HuH-7.5 (cell line): ENCODE results near the gene MAN2B2.
A peak's percentile ranks its signal among the peaks of the same experiment; 100 is the strongest.
"Not testable (repeated sequence)": the region's sequence is repeated elsewhere in the genome, so short reads cannot be mapped to it uniquely, and the experiment has no call there.

ENCODE experiments used
- DNase-seq: peaks from one replicate; pipeline ENCODE4 v3.0.0; 2011; ENCODE audit warnings: low spot score

The MAN2B2 gene

DNA sequence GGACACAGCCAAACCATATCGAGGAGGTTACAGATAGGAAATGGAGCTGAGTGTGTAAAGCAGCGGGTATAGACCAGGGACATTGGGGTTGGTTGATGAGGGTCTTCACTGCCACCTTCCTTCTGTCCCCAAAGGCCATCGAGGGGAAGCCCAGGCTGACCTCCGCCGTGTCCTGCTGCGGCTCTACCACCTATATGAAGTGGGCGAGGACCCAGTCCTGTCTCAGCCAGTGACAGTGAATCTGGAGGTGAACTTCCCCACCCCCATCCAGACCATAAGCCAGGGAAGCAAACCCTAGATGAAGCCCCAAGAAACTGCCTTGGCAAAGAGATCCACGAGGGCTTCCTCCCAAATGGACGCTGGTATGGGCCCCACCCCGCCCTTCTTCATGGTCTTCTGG, 42.3 kb downstream of the MAN2B2 start:
- no peak for DNase-seq

DNA sequence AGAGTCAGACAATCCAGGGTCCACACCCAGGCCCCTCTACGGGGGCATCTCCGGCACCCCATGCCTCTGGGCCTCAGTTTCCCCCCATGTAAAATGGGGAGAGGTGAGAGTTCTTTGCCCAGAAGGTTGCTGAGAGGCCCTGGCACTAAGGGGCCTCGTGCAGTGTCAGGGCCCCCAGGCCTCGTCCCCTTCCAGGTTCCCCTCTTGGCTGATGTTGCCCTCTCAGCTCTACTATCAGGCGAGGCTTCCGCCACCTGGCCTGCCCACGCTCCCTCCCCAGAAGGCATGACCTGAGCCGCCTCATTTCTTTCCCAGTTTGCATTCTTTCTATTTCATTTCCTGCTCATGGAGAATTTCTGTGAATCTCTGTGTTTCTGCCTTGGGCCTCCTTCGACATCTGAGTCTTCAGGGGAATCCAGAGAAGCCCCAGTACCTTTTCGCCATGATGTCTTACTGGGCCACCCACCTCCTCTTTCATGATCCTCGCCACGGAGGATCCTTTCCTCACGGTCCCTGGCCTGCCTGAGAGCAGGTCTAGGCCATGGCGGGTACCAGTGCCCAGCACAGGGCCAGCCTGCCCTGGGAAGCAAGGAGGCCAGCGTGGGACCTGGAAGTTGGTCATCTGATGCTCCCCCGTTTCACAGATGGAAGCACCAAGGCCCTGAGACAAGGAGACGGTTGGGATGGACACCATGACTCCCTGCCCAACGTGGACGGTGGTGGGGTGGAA, 43.6 kb downstream of the MAN2B2 start:
- DNase-seq = no peak

DNA sequence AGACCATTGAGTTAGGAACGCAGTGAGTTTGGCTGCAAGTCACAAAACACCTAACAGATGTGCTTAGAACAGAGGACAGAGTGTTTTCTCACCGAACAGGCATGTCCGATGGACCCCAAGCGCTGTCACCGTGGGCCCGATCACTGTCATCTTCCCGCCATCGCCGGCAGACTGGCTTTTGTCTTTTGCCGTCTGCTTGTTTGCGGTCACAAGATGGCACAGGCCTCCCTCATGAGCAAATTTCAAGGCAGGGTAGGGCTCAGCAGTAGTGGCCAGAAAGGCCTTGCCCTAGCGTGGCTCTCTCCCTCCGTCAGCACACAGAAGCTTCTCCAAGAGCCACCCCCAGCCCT, 44.1 kb downstream of the MAN2B2 start:
- no peak for DNase-seq

DNA sequence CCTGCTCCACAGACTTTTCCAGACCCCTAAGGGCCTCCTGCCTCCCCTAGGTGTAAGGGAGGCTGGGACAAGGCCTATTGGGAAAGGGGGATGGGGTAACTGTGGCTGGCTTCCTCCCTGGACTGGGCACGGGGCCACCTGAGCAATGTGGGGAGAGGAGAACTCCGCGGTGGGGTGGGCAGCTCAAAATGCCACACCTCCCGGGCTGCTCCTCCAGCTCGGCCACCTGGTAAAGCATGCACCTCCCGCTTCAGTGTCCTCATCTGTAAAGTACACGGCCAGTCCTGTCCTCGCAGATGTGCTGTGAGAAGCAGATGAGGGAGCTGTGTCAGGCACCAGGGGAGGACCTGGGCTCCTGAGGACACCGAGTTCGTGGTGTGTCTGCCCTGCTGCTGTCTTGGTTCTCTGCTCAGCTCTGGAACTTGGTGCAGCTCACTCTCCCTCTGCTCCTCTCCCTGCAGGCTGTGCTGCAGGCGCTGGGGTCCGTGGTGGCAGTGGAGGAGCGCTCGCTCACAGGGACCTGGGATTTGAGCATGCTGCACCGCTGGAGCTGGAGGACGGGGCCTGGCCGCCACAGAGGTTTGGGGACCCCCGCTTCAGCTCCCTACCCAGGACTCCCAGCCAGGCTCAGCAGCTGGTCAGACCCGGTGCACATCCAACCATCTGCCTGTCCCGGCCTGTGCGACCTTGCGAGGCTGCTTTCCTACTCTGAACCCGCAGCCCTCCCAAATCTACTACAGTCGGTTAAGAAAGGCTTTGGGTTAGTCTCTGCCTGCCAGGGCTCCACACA, 44.7 kb downstream of the MAN2B2 start:
- no peak for DNase-seq

DNA sequence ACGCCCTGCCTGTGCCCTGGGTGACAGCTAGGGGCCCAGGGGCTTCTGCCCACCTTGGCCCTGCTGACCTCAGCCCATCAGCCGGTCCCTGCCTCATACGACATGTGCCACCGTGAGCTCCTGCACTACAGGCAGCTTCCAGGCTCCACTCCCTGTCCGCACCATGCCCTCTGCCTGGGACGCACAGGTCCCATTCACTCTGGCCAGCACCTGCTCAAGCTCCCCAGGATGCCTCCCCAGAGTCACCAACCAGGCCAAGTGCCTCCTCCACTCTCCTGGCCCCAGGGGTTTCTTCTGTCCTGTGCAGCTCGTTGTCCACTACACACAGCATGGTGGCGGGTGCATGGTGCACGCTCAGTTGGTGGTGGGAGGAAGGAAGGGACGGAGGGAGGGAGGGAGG, 45.3 kb downstream of the MAN2B2 start:
- no peak for DNase-seq

DNA sequence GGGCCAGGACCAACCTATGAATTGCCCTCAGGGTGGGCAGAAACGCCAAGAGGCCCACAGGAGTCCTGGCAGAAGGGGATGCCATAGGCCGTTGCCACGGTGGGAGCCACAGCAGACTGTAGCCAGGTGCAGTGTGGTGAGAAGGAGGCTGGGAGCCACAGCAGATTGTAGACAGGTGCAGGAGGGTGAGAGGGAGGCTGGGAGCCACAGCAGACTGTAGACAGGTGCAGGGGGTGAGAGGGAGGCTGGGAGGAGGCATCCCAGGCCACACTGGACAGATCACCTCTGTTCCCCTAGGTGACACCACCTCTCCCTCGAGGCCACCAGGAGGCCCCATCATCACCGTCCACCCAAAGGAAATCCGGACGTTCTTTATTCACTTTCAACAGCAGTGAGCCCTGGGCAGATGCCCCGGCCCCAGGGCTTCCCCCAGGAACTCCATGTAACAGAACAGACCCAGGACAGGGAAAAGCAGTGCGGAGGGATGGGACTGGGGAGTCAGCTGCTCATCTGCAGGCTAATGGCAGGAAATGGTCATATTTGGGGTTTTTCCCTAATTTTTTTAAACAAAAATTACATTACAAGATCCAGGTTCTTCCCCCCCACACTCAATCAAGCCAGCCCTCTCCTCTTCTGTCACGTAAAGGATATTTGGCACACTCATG, 46.0 kb downstream of the MAN2B2 start:
- DNase-seq = no peak

DNA sequence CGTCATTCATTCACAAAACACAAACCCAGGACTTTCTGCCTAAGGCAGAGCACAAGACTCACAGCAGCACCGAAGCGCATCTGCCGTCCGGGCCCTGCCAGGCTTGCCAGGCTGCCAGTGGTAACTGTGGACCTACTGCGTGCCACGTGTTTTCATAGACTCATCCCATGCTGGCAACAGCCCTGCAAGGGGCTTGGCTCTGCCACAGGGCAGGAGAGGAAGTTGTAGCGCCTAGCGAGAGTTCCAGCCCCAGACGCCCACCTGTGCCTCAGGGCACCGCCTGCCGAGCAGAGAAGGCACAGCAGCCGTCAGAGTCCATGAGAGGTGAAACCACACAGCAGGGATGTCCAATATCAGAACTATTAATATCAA, 46.6 kb downstream of the MAN2B2 start:
- DNase-seq = no peak

DNA sequence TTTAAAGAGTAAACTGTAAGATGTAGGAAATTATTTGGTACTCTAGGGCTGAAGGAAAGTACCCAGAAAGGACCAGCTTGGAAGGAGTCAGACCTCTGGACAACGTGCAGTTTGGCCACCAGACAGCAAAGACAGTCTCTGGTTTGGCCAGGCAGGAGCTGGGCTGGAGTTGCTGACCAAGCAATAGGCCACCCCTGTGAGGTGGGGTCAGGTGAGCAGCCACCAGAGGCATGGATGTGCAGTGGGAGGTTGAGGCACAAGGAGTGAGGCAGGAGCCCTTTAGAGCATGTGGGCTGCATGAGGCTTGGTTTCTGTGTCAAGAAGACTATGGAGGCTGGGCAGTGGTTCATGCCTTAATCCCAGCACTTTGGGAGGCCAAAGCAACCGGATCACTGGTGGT, 47.8 kb downstream of the MAN2B2 start:
- no peak for DNase-seq

DNA sequence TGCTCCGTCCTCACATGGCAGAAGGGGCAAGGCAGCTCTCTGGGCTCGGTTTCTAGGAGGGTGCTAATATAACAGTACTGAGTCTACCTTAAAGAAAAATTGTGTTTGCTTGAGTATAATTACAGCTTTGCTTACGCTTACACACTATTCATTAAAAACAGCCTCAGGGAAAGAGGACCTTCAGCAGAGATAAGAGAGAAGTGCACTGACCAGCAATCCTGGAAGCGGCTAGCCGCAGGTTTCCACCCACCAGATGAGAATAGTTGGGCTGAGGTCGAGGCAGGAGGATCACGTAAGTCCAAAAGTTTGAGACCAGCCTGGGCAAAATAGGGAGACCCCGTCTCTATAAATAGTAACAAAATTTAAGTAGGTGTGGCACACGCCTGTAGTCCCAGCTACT, 50.3 kb downstream of the MAN2B2 start:
- DNase-seq = no peak

DNA sequence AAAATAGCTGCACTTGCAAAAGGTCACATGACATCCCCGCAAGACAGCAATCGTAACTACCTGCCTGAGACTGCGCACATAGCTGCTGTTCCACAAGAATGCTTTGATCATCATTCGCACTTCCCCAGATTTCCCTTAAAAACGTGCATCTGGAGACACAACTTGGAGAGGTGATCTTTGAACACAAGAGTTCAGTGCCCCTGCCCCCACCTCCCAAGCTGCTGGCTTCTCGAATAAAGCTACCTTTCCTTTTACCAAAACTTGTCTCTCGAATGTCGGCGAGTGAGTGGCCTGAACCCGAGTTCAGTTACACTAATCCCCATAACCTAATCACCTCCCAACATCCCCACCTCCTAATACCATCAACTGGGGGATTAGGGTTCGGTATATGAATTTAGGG, 51.1 kb downstream of the MAN2B2 start:
- no peak for DNase-seq

DNA sequence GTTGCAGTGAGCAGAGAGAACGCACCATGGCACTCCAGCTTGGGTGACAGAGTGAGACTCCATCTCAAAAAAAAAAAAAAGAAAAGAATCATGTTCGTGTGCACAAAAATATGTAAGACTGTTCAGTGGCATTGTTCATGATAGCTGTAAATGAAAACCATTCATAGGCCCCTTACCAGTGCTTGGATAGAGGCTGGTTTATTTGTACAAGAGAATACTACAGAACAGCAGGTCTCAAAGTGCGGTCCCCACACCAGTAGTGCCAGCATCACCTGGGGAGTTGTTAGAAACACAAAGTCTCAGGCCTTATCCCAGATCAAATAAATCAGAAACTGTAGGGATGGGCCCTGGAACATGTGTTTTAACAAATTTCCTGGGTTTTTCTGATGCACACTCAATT, 52.8 kb downstream of the MAN2B2 start:
- DNase-seq = no peak

DNA sequence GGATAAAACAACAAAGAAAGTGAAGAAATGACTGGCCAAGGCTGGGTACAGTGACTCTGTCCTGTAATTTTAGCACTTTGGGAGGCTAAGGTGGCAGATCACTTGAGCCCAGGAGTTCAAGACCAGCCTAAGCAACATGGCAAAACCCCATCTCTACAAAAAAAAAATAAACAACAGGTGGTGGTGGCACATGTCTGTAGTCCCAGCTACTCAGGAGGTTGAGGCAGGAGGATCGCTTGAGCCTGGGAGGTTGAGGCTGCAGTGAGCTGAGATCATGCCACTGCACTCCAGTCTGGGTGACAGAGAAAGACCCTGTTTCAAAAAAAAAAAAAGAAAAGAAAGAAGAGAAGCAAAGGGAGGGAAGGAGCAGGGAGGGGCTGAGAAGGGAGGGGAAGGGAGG, 53.5 kb downstream of the MAN2B2 start:
- DNase-seq = not testable (repeated sequence)

DNA sequence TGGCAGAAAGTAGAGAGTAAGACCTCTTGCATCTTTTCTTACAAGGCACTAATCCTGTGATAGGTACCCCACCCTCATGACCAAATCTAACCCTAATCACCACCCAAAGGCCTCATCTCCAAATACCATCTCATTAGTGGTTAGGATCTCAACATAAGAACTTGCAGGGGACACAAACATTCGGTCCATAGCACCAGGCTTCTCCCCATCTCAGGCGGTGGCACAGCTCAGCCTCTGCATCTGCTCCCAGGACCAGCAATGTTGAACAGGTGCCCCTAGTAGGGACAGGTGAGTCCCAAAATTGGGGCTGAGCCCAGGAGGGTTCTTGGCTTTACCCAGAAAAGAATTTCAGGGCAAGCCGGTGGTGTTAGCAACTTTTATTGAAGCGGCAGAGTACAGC, 57.1 kb downstream of the MAN2B2 start:
- DNase-seq = no peak

DNA sequence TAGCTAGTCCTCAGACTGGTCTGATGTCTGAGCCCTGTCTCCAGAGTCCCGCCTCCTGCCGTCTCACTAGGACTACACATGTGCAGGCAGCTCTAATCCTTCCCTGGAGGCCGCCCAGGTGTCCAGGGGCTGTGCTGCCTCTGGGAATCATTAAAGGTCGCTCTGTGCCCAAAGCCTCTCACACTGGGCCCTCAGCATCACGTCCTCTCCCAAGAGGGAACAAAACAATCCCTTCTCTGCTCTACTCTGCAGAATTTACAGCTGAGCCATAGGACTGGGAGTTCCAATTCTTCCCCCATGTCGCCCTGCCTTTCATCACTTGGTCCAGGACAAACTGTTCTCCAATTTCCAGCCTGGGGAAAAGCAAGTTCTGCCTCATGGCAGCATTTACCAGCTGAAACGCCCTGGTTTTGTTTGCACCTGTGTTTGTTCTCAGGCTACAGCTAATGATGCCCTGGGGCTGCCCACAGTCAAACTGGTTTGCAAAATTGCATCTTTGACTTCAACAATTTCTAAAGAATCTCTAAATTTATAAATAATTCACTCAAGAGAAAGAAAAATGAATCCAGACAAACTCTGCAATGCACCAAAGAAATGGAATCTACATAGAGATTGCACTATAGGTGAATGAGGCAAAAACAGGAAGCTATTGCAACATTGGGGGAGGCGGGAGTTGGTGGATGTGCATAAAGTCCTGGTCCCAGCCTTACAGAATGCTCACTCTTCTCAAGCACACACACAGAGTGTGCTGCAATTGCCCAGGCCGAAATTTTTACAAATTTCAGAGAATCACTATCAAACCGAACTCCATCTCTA, 58.3 kb downstream of the MAN2B2 start:
- peak; percentile 66 for DNase-seq

DNA sequence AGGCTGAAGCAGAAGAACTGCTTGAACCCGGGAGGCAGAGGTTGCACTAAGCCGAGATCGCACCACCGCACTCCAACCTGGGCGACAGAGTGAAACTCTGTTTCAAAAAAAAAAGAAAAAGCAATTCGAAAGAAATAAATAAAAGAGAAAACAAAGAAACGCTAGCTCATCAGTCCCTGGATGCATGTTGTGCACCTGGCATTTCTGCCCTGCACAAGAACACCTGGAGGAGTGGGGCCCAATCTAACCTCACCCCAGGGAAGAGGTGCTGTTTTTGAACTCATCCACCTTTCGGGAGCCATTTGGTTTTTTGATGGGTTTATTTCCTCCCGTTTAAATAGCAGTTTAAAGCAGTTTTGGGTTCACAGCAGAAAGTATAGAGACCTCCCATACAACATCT, 59.8 kb downstream of the MAN2B2 start:
- no peak for DNase-seq

DNA sequence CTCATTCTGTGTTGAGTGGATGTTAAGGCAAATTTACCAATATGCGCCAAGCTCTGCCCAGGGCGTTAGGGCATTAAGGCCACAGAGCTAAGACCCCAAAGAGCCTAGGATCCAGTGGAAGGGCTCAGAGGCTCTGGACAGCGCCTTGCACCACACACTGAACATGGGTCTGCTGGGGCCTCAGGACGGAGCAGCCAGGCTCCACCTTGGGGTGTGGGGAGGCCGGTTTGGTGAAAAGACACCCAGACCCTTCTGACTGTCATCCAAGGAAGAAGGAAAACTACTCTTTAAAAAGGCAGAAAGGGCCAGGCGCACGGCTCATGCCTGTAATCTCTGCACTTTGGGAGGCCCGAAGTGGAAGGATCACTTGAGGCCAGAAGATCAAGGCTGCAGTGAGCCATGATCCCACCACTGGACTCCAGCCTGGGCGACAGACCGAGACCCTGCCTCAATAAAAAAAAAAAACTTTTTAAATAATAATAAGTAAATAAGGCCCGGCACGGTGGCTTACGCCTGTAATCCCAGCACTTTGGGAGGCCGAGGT, 64.2 kb downstream of the MAN2B2 start:
- no peak for DNase-seq

DNA sequence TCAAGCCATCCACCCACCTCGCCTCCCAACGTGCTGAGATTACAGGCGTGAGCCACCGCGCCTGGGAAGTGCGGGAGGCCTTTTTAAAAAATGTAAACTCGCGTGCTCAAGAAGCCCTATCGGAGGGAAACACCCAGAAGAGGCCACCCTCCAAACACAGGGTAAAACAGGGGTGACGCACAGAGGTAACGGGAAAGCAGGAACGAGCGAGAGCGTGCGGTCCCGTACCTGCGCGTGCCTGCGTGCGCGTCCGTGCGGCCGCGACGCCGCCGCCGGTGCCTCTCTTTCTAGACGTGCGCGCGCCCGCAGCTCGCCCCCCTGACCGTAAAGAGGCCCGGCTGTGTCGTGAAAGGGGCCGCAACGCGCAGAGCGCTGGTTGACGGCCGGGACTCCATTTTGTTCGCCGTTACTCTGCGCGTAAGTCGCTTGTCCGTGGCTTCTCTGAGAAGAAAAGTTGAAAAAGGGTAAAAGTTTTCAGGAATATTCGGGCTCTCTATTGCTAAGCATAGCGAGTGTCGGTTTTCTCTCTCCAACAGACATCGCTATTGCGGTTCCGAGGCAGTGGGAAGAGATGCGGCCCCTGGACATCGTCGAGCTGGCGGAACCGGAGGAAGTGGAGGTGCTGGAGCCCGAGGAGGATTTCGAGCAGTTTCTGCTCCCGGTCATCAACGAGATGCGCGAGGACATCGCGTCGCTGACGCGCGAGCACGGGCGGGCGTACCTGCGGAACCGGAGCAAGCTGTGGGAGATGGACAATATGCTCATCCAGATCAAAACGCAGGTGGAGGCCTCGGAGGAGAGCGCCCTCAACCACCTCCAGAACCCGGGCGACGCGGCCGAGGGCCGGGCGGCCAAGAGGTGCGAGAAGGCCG, 65.5 kb downstream of the MAN2B2 start, which contains the start of gene MRFAP1:
Gene MRFAP1, plus strand, starts transcription at position 394 of the 872 bp plus-strand sequence. Its CDS starts 178 bp downstream, at position 572.
- peak; percentile 92 for DNase-seq

DNA sequence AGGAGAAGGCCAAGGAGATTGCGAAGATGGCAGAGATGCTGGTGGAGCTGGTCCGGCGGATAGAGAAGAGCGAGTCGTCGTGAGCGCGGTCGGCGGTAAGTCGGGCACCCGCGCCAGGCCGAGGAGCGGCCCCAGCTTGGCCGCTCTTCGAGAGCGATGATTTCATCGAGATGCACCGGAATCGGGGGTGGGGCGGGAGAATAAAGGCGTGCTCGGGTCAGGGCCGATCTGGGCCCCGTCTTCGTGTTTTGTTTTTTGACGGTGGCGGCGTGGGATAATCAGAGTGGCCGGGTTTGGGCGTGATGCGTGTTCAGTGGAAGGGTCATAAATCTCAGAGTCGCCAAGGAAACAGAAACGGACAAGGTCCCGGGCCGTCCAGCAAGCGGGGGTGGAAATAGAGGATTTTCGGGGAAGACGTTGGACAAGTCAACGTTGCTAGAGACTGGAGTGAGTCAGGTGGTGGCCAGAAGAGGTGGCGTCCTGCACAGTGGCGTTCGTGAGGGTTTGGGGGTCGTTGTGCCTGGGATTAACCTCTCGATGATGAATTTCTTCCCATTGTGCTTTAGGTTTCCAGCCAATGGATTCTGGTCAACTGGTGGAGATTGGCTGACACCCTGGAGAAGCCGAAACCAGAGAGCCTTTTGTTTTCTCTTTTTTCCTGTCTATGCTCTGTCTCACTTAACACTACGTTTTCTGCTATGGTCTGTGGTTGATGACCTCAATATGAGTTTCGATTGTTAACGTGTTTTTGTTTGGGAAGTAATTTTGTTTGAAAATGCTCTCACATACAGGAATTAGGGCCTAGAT, 66.4 kb downstream of the MAN2B2 start:
- DNase-seq = no peak

DNA sequence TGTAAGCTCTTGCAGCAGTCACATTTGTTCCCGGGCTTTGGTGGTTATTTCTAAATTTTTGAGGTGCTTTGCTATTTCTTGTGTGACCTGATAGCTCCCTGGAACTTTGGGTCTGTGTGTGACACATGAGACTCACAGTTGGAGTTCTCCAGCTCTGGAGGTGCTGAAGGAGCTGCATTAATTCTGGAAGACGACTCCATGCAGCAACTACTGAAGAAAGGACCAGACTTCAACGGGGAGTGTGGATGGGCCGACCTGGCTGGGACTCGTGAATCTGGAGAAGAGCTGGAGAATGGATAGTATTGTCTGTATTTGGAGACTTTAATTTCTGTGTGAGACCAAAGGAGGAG, 67.0 kb downstream of the MAN2B2 start:
- no peak for DNase-seq

DNA sequence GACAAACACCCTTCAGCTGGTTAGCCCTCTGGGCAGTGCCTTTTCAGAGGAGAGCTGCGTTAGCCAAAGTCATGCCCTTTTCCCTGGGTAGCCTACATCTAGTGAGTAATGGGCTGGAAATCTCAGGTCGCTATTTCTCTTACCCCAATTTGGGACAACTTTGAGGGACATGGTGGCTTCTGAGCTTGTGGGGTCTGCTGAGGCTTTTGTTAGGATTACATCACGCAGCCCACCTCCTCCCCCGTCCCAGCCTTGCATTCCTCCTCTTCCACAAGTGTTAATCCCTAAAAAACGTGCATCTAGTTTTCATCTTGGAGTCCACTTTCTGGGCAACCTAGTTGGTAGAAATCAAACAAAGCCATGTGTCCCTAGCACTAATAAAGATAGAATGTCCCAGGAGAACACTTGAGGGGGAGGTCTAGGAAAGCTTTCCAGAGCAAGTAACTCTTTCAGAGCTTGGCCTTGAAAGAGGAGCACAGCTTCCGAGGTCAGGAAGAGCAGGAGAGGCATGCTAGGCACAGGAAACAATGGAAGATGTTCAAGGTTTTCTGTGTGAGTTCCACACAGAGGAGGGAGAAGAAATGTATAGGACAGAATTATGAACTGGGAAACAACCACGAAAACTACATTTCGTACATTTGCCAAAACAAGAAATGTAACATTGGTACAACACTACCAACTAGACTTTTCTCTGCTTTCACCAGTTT, 68.3 kb downstream of the MAN2B2 start:
- DNase-seq = no peak
